Left lung (tissue), 10 donors: ENCODE measurements around the gene RAB3B. TPM values are rescaled to one million over a fixed set of nuclear protein-coding genes. Genes with fewer than 3 reads are reported as not detected.

Source experiments
- ATAC-seq: fragments of 200-7000 bp; cut with Tn5 transposase; one replicate; pipeline ENCODE4 v1.9.1; 2020; ENCODE audit warnings: moderate library complexity
- DNase-seq, 4 donors: peaks; one replicate each; pipeline ENCODE4 v3.0.0-alpha.2; 2013 to 2020
- H3K27ac ChIP-seq, 2 donors: fragments of 200-600 bp; sonication (generic) in 1 of 2; one replicate each; pipeline versions ENCODE4 v1.5.0 to v1.8.0; 2020 to 2021
- H3K27me3 ChIP-seq, 2 donors: fragments of 200-600 bp; sonication (generic) in 1 of 2; one replicate each; pipeline versions ENCODE4 v1.5.0 to v1.8.0; 2020 to 2021
- H3K36me3 ChIP-seq, 2 donors: fragments of 200-600 bp; sonication (generic) in 1 of 2; one replicate each; pipeline versions ENCODE4 v1.5.0 to v1.8.0; 2020 to 2021
- H3K4me1 ChIP-seq, 2 donors: fragments of 200-600 bp; one replicate each; pipeline ENCODE4 v1.8.0; 2021
- H3K4me3 ChIP-seq, 2 donors: fragments of 200-600 bp; sonication (generic) in 1 of 2; one replicate each; pipeline versions ENCODE4 v1.5.0 to v1.8.0; 2020 to 2021; ENCODE audit warnings: mild to moderate bottlenecking in 1 of 2
- H3K9me3 ChIP-seq, 2 donors: fragments of 200-600 bp; sonication (generic) in 1 of 2; one replicate each; pipeline versions ENCODE4 v1.5.0 to v1.8.0; 2020 to 2021
- intact Hi-C, 2 donors: fragments of 100-400 bp; cut with DNase I; formaldehyde crosslinking; loops; one replicate each; pipeline versions ENCODE4 v1.11.2 to v1.14.2; 2022
- polyA plus RNA-seq, 6 donors: library from polyadenylated mRNA; unstranded; fragments of 120-200 nt; gene quantifications; one replicate each; pipeline ENCODE4 v1.2.1, GENCODE V29; 2013; ENCODE audit not compliant: insufficient read length in 6 of 6
- total RNA-seq, 2 donors: library from RNA; stranded (reverse); fragmentation: NEBNext Ultra II Directional; extraction: Animal tissue kit (Norgen Biotek cat#: 25700); gene quantifications; one replicate each; pipeline ENCODE4 v1.2.1, GENCODE V29; 2021
- TF ChIP-seq, protein P1 (sequence below), 2 donors: fragments of 200-600 bp; sonication (generic) in 1 of 2; IDR thresholded peaks; one replicate each; pipeline versions ENCODE4 v1.5.0 to v1.8.0; 2021; ENCODE audit warnings: antibody characterized with exemption in 2 of 2
- donor health status: DM: no; HTN: yes; CAD: no.
- donor health status: DM: no; HTN: no; CAD: no.

Gene RAB3B
- total and polyA plus RNA-seq, 8 donors, result 0.05 to 0.63 (median 0.39) TPM

DNA sequence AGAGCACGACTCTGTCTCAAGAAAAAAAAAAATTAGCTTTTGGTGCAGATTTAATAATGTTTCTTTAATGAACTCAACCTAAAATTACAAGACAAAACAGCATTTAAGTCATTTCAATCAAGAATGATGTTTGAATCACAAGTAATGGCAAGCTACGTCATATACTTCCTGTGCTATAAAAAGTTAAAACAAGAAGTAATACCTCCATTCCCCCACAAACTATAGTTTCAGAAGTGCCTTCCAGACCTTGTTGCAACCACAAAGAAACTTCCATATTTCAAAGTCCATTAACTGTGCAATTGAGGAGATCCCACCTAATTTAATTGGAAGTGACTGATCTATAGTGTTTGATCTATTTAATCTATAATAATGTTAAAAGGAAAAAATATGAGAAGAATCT is 127.1 kb downstream of the RAB3B start:
- Histone ChIP-seq H3K9me3 (no peaks in the 10 kb centered on the region), H3K27me3 (no peaks in the 10 kb centered on the region), H3K27ac (no peak overlapping the region), H3K36me3 (peaks cover 0 to 4% of the 10 kb centered on the region in 2 donors), H3K4me1 (peaks cover 0 to 19% of the 10 kb centered on the region in 2 donors), H3K4me3 (no peak overlapping the region)
- DNase-seq, result no peak
- TF ChIP-seq, protein P1, sequence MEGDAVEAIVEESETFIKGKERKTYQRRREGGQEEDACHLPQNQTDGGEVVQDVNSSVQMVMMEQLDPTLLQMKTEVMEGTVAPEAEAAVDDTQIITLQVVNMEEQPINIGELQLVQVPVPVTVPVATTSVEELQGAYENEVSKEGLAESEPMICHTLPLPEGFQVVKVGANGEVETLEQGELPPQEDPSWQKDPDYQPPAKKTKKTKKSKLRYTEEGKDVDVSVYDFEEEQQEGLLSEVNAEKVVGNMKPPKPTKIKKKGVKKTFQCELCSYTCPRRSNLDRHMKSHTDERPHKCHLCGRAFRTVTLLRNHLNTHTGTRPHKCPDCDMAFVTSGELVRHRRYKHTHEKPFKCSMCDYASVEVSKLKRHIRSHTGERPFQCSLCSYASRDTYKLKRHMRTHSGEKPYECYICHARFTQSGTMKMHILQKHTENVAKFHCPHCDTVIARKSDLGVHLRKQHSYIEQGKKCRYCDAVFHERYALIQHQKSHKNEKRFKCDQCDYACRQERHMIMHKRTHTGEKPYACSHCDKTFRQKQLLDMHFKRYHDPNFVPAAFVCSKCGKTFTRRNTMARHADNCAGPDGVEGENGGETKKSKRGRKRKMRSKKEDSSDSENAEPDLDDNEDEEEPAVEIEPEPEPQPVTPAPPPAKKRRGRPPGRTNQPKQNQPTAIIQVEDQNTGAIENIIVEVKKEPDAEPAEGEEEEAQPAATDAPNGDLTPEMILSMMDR (IDR thresholded peaks at IDR 0.05), result no peak
- ATAC-seq, result no peak
- intact Hi-C loops, result no loop called here

DNA sequence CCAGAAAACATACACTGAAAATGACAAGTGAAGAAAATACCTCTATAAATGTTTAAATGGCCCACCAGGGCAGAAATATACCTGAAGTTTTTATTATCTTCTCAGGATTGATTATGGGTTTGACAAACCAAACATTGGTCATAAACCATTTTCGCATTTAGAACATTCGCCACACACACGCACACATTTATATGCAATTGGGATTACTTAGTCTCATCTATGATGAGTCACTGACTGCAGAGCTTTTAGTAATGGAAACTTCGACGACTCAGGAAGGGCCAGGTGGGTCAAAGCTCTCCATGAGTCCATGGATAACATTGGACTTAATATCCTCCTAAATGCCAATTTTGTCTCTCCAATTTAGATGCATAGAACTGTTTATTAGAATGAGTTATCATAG is 128.8 kb downstream of the RAB3B start:
- H3K36me3 ChIP-seq, result peaks cover 0 to 4% of the 10 kb centered on the region in 2 donors
- H3K9me3 ChIP-seq, result no peaks in the 10 kb centered on the region
- H3K4me1 ChIP-seq, result peaks cover 0 to 15% of the 10 kb centered on the region in 2 donors
- intact Hi-C loops, result no loop called here
- no peaks in the 10 kb centered on the region for H3K27me3 ChIP-seq
- H3K27ac ChIP-seq, result no peak overlapping the region
- DNase-seq, result no peak
- TF ChIP-seq, protein P1 (IDR thresholded peaks at IDR 0.05), result no peak
- no peak overlapping the region for H3K4me3 ChIP-seq
- no peak for ATAC-seq

DNA sequence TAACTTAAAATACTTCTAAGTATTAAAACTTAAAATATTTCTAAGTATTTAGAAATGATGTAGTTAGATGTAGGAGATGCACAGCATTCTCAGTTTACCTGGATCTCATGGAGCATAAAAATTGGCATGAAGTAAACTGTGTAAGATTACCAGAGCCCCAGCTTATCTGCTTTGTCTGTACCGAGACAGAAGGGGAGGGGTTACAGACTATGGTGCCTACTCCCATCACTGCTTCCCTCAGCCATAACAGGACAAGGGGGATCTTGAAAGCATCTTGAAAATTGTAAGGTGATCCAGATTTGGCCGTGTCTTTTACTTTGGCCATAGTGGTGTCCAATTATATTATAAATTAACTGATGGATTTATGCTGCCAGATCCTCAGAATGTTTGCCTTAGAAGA is 130.8 kb downstream of the RAB3B start:
- ATAC-seq (no peak), DNase-seq (no peak)
- H3K9me3 ChIP-seq, result no peaks in the 10 kb centered on the region
- H3K27ac ChIP-seq, result no peak overlapping the region
- peaks cover 0 to 19% of the 10 kb centered on the region in 2 donors for H3K36me3 ChIP-seq
- H3K4me1 ChIP-seq, result peaks cover 0 to 10% of the 10 kb centered on the region in 2 donors
- no peak overlapping the region for H3K4me3 ChIP-seq
- H3K27me3 ChIP-seq, result no peaks in the 10 kb centered on the region
- TF ChIP-seq, protein P1 (IDR thresholded peaks at IDR 0.05), result no peak
- intact Hi-C loops, result no loop called here

DNA sequence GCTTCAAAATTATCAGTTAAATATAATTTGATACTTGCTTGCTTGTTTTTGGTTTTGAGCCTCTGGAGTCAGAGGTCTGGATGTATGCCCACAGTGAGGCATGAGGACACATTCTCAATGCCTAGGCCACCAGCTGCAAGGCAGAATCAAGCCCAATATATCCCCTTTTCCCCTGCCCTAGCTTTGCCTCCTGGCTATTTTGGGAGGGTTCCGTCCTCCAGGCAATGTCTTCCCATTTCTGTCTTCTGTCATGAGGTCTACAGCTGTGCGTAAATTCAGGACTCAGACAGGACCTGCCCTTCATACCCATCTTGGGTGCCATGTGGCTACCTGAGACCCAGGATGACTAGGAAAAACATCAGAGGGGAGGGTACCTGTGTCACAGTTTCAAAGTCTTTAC is 131.2 kb downstream of the RAB3B start:
- no peaks in the 10 kb centered on the region for H3K27me3 ChIP-seq
- peaks cover 0 to 10% of the 10 kb centered on the region in 2 donors for H3K4me1 ChIP-seq
- H3K4me3 ChIP-seq, result no peak overlapping the region
- H3K9me3 ChIP-seq, result no peaks in the 10 kb centered on the region
- intact Hi-C loops, result no loop called here
- no peak for DNase-seq
- H3K36me3 ChIP-seq, result peaks cover 0 to 18% of the 10 kb centered on the region in 2 donors
- H3K27ac ChIP-seq, result no peak overlapping the region
- ATAC-seq, result no peak
- TF ChIP-seq, protein P1 (IDR thresholded peaks at IDR 0.05), result no peak

DNA sequence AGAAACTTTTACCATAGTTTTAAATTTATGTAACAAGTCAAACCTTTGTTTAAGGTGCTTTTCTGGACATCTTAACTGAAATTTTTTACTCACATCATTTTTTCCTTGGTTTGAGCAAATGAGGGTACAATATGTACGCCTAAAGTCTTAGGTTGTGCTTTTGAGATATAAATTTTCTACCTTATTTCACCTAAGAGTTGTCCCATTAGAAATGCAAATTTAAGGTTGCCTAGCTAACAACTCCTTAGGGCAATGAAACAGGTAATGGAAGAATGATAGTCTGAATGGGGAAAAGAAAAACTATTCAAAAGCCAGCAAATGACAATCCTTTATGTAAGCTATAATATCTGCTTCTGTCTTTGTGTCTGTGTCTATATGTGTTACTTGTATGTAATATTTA is 131.6 kb downstream of the RAB3B start:
- DNase-seq (no peak), ATAC-seq (no peak)
- Histone ChIP-seq H3K27me3 (no peaks in the 10 kb centered on the region), H3K4me3 (no peak overlapping the region), H3K4me1 (peaks cover 0 to 10% of the 10 kb centered on the region in 2 donors), H3K27ac (no peak overlapping the region), H3K9me3 (no peaks in the 10 kb centered on the region), H3K36me3 (peaks cover 0 to 19% of the 10 kb centered on the region in 2 donors)
- intact Hi-C loops, result no loop called here
- TF ChIP-seq, protein P1 (IDR thresholded peaks at IDR 0.05), result no peak

Other genes with a start within 250 kb of the RAB3B start
- 100 to 1,000 TPM; 101 to 156 TPM for gene NRDC, start 112.0 kb downstream of the RAB3B start, total RNA-seq
- 100 to 1,000 TPM; 150 to 176 (median 153) TPM for gene NRDC, start 112.0 kb downstream of the RAB3B start, polyA plus RNA-seq
- gene KTI12, start 43.1 kb upstream of the RAB3B start, total RNA-seq, result 1 to 10 TPM; 7.2 to 8.6 TPM
- gene KTI12, start 43.1 kb upstream of the RAB3B start, polyA plus RNA-seq, result 1 to 10 TPM; 3.8 to 5.7 (median 5.0) TPM
- gene TXNDC12, start 64.5 kb upstream of the RAB3B start, total RNA-seq, result 10 to 100 TPM; 43.5 to 52.3 TPM
- gene TXNDC12, start 64.5 kb upstream of the RAB3B start, polyA plus RNA-seq, result 10 to 100 TPM; 53.4 to 60.8 (median 58.4) TPM
- gene BTF3L4, start 65.6 kb upstream of the RAB3B start, total RNA-seq, result 10 to 100 TPM; 35.6 to 45.5 TPM
- 10 to 100 TPM; 64.6 to 78.7 (median 72.2) TPM for gene BTF3L4, start 65.6 kb upstream of the RAB3B start, polyA plus RNA-seq
- 10 to 100 TPM; 15.2 to 18.9 TPM for gene ZFYVE9, start 151.4 kb upstream of the RAB3B start, total RNA-seq
- 10 to 100 TPM; 31.5 to 38.1 (median 34.3) TPM for gene ZFYVE9, start 151.4 kb upstream of the RAB3B start, polyA plus RNA-seq